DND-41 (cell line): ENCODE results near the gene ARID5A.

Experiments
- CTCF ChIP-seq: IDR thresholded peaks from 2 replicates; pipeline ENCODE4 v1.5.1; 2012; ENCODE audit warnings: borderline replicate concordance, low read length, moderate library complexity, mild to moderate bottlenecking; ENCODE audit not compliant: poor library complexity, severe bottlenecking; ENCODE audit errors: extremely low read depth
- EZH2 ChIP-seq: IDR thresholded peaks from 3 replicates; pipeline ENCODE4 v1.6.1; 2012; ENCODE audit warnings: borderline replicate concordance, low read depth, mild to moderate bottlenecking, moderate library complexity, low read length, inconsistent platforms; ENCODE audit not compliant: severe bottlenecking

- no peak for TF ChIP-seq CTCF
- TF ChIP-seq EZH2 = no peak
Measured at GRCh38 chr2:96522304-96523203, 14.0 kb upstream of the ARID5A start.
